MG63 (cell line): ENCODE results near the gene HMCN2. TPM values are rescaled to one million over a fixed set of nuclear protein-coding genes. Genes with fewer than 3 reads are reported as not detected.
"Not testable (repeated sequence)": the region's sequence is repeated elsewhere in the genome, so short reads cannot be mapped to it uniquely, and the experiment has no call there.

Experiments used
- DNase-seq: peaks from one replicate; pipeline ENCODE4 v3.0.0-alpha.2; 2020
- H3K27me3 ChIP-seq: fragments of 250-450 bp; sonication (Bioruptor Pico); 2 replicates; pipeline ENCODE4 v1.5.1; 2020; ENCODE audit warnings: mild to moderate bottlenecking, moderate library complexity
- H3K36me3 ChIP-seq: fragments of 250-450 bp; sonication (Bioruptor Pico); 2 replicates; pipeline ENCODE4 v1.5.1; 2020; ENCODE audit warnings: mild to moderate bottlenecking, moderate library complexity
- H3K4me3 ChIP-seq: fragments of 250-450 bp; sonication (Bioruptor Pico); 2 replicates; pipeline ENCODE4 v1.5.1; 2020; ENCODE audit warnings: mild to moderate bottlenecking, moderate library complexity
- H3K9me3 ChIP-seq: fragments of 250-450 bp; sonication (Bioruptor Pico); 2 replicates; pipeline ENCODE4 v1.5.1; 2020; ENCODE audit warnings: mild to moderate bottlenecking, moderate library complexity
- total RNA-seq: library from RNA; depleted of rRNA; stranded (reverse); fragments of >200 nt; shearing (Covaris generic); gene quantifications from 2 replicates; pipeline ENCODE4 v1.2.3, GENCODE V29; 2014; ENCODE audit warnings: low replicate concordance

HMCN2 gene
- total RNA-seq, 1 experiment from 2014 or later, result 0.20 TPM

- Histone ChIP-seq H3K9me3 (no peaks in the 10 kb centered on the region), H3K27me3 (no peaks in the 10 kb centered on the region), H3K36me3 (no peaks in the 10 kb centered on the region), H3K4me3 (no peak overlapping the region)
- no peak for DNase-seq
Observed at GRCh38 chr9:130385257-130385656, 119.7 kb downstream of the HMCN2 start.

- Histone ChIP-seq H3K4me3 (no peak overlapping the region), H3K27me3 (no peaks in the 10 kb centered on the region), H3K9me3 (no peaks in the 10 kb centered on the region), H3K36me3 (no peaks in the 10 kb centered on the region)
- no peak for DNase-seq
Observed at GRCh38 chr9:130387398-130387797, 121.8 kb downstream of the HMCN2 start.

- Histone ChIP-seq H3K36me3 (no peaks in the 10 kb centered on the region), H3K27me3 (no peaks in the 10 kb centered on the region), H3K4me3 (no peak overlapping the region), H3K9me3 (no peaks in the 10 kb centered on the region)
- no peak for DNase-seq
Observed at GRCh38 chr9:130387905-130388304, 122.3 kb downstream of the HMCN2 start.

GRCh38 chr9:130390390-130390789 is 124.8 kb downstream of the HMCN2 start:
- no peaks in the 10 kb centered on the region for H3K27me3 ChIP-seq
- no peak for DNase-seq
- no peak overlapping the region for H3K4me3 ChIP-seq
- no peaks in the 10 kb centered on the region for H3K36me3 ChIP-seq
- no peaks in the 10 kb centered on the region for H3K9me3 ChIP-seq

DNA sequence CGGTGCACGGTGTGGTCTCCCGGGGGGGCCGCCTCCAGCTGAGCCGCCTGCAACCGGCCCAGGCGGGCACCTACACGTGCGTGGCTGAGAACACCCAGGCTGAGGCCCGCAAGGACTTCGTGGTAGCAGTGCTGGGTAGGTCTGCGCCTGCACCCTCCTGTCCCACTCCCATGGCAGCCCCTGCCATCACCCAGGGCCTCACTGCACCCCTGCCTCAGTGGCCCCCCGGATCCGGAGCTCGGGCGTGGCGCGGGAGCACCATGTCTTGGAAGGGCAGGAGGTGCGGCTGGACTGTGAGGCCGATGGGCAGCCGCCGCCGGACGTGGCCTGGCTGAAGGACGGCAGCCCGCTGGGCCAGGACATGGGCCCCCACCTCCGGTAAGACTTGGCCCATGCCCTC is 125.4 kb downstream of the HMCN2 start:
- H3K4me3 ChIP-seq, result no peak overlapping the region
- no peaks in the 10 kb centered on the region for H3K27me3 ChIP-seq
- H3K9me3 ChIP-seq, result no peaks in the 10 kb centered on the region
- no peak for DNase-seq
- no peaks in the 10 kb centered on the region for H3K36me3 ChIP-seq

DNA sequence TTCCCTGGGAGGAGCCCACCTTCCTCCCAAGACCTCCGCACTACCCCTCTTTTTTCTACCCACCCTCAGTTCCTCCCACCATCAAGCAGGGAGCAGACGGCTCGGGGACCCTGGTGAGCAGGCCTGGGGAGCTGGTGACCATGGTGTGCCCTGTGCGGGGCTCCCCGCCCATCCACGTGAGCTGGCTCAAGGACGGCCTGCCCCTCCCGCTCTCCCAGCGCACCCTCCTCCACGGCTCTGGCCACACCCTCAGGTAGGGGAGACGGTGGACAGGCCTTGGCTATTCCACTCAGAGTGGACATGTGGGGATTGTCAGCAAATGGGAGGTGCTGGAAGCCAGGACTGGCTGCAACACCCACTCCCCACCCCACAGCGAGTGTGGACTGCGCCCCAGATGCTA is 126.3 kb downstream of the HMCN2 start:
- no peak for DNase-seq
- no peaks in the 10 kb centered on the region for H3K27me3 ChIP-seq
- no peaks in the 10 kb centered on the region for H3K9me3 ChIP-seq
- H3K4me3 ChIP-seq, result no peak overlapping the region
- no peaks in the 10 kb centered on the region for H3K36me3 ChIP-seq

- no peak for DNase-seq
- no peak overlapping the region for H3K4me3 ChIP-seq
- H3K36me3 ChIP-seq, result no peaks in the 10 kb centered on the region
Observed at GRCh38 chr9:130393681-130394071, 128.1 kb downstream of the HMCN2 start.

GRCh38 chr9:130394320-130394719 is 128.8 kb downstream of the HMCN2 start:
- Histone ChIP-seq H3K4me3 (no peak overlapping the region), H3K9me3 (no peaks in the 10 kb centered on the region), H3K27me3 (no peaks in the 10 kb centered on the region), H3K36me3 (no peaks in the 10 kb centered on the region)
- DNase-seq, result no peak

More at GRCh38 chr9:130393681-130394071, 128.1 kb downstream of the HMCN2 start:
- Histone ChIP-seq H3K9me3 (no peaks in the 10 kb centered on the region), H3K27me3 (no peaks in the 10 kb centered on the region)

DNA sequence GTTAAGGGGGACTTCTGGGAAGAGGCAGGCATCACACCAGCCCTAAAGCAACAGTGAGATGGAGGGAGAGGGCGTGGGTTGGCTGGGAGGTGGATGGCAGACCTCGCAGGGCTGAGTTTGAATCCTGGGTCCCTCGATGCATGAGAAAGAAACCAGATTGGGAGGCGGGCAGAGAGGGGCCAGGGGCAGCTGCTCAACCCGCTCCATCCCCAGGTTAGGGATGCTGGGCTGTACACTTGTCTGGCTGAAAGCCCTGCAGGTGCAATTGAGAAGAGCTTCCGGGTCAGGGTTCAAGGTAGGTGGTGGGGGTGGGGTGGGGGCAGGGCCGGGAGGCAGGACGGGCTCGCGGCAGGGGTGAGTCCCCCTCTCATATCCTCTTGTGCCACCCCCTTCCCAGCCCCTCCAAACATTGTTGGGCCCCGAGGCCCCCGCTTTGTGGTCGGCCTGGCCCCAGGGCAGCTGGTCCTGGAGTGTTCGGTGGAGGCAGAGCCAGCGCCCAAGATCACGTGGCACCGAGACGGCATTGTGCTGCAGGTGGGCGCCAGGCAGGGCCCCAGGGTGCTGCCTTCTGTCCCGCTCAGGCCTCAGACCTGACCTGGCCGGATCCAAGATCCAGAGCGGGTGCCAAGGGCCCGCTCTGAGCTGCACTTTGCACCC is 129.4 kb downstream of the HMCN2 start:
- Histone ChIP-seq H3K9me3 (no peaks in the 10 kb centered on the region), H3K36me3 (no peaks in the 10 kb centered on the region), H3K27me3 (no peaks in the 10 kb centered on the region), H3K4me3 (no peak overlapping the region)
- no peak for DNase-seq

DNA sequence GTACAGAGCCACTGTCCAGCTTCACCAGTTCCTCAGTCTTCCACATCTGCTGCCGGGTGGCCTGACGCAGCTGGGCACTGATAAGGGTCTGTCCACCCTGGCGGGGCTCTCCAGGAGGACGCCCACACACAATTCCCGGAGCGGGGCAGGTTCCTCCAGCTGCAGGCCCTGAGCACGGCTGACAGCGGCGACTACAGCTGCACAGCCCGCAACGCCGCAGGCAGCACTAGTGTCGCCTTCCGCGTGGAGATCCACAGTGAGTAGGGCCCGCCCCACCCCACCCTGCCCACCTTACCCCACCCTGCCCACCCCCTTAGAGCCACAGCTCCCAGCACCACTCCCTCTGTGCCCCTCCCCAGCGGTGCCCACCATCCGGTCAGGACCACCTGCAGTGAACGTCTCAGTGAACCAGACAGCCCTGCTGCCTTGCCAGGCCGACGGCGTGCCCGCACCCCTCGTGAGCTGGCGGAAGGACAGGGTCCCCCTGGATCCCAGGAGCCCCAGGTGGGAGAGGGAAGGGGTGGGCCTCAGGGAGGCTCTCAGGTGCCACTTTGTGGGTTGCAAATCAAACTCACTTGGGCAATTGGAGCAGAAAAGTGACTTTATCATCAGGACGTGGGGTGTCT is 130.4 kb downstream of the HMCN2 start:
- no peaks in the 10 kb centered on the region for H3K36me3 ChIP-seq
- H3K27me3 ChIP-seq, result no peaks in the 10 kb centered on the region
- no peaks in the 10 kb centered on the region for H3K9me3 ChIP-seq

GRCh38 chr9:130396581-130396980 is 131.0 kb downstream of the HMCN2 start:
- Histone ChIP-seq H3K27me3 (no peaks in the 10 kb centered on the region), H3K9me3 (no peaks in the 10 kb centered on the region), H3K36me3 (no peaks in the 10 kb centered on the region), H3K4me3 (no peak overlapping the region)
- DNase-seq, result no peak

More for the DNA sequence above, 130.4 kb downstream of the HMCN2 start:
- DNase-seq, result no peak
- no peak overlapping the region for H3K4me3 ChIP-seq

- H3K36me3 ChIP-seq, result no peaks in the 10 kb centered on the region
- no peaks in the 10 kb centered on the region for H3K27me3 ChIP-seq
- no peak overlapping the region for H3K4me3 ChIP-seq
- H3K9me3 ChIP-seq, result no peaks in the 10 kb centered on the region
- DNase-seq, result no peak
Observed at GRCh38 chr9:130398487-130399240, 133.1 kb downstream of the HMCN2 start.

GRCh38 chr9:130399768-130400167 is 134.2 kb downstream of the HMCN2 start:
- Histone ChIP-seq H3K36me3 (no peaks in the 10 kb centered on the region), H3K27me3 (no peaks in the 10 kb centered on the region), H3K4me3 (no peak overlapping the region), H3K9me3 (no peaks in the 10 kb centered on the region)
- no peak for DNase-seq

DNA sequence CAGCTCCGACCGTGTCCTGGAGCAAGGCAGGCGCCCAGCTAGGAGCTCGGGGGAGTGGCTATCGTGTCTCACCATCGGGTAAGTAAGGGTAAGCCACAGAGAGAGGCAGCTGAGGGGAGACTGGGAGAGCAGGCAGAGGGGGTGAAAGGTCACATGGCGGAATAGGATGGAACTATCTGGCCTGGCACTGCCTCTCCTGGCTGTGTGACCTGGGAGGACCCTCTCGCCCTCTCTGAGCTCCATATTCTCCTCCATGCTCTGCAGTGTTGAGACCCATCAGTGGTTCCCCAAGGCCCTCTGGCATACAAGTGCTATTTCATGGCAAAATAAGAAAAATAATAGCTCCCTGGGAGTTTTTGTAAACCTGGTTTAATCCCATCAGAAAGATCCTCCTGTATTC is 135.3 kb downstream of the HMCN2 start:
- no peaks in the 10 kb centered on the region for H3K27me3 ChIP-seq
- no peaks in the 10 kb centered on the region for H3K36me3 ChIP-seq
- no peaks in the 10 kb centered on the region for H3K9me3 ChIP-seq
- DNase-seq, result no peak
- H3K4me3 ChIP-seq, result no peak overlapping the region

GRCh38 chr9:130401742-130402141 is 136.2 kb downstream of the HMCN2 start:
- H3K36me3 ChIP-seq, H3K27me3 ChIP-seq, DNase-seq, H3K4me3 ChIP-seq, H3K9me3 ChIP-seq: not testable (repeated sequence)

GRCh38 chr9:130402243-130402642 is 136.7 kb downstream of the HMCN2 start:
- DNase-seq, result no peak
- Histone ChIP-seq H3K9me3 (no peaks in the 10 kb centered on the region), H3K4me3 (no peak overlapping the region), H3K36me3 (no peaks in the 10 kb centered on the region), H3K27me3 (no peaks in the 10 kb centered on the region)

DNA sequence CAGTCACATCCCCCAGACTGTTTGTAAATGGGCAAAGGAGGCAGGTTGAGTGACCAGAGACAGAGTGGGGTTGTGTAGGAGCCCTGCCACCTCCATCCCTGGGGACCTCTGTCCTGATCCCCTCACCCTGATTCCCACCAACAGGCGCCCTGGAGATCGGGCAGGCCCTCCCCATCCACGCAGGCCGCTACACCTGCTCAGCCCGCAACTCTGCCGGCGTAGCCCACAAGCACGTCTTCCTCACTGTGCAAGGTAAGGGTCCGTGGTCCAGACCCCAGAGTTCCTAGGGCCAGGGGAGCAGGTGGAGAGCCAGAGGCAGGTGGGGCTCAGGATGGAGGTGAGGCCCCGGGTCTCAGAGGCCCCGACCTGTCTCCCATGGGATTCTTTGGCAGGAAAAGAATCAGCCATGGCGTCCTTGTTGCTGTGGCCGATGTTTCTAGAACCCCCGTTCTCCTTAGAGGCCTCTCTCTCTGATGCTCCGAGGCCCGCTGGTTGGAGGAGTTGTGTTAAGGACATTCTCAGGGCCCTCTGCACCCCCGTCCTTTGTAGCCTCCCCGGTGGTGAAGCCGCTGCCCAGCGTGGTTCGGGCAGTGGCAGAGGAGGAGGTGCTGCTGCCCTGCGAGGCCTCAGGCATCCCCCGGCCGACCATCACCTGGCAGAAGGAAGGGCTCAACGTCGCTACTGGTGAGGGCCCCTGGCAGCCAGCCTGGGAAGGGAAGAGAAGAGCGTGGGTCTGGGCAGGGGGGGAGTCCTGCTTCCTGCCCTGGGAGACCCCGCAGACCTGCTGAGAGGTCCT is 137.3 kb downstream of the HMCN2 start:
- no peak overlapping the region for H3K4me3 ChIP-seq
- no peaks in the 10 kb centered on the region for H3K27me3 ChIP-seq
- DNase-seq, result no peak

More for the DNA sequence above, 137.3 kb downstream of the HMCN2 start:
- H3K36me3 ChIP-seq, result no peaks in the 10 kb centered on the region
- no peaks in the 10 kb centered on the region for H3K9me3 ChIP-seq
